GM12878 (cell line): Measurements from ENCODE around the gene ICE1. TPM values are rescaled to one million over a fixed set of nuclear protein-coding genes. Genes with fewer than 3 reads are reported as not detected.

ENCODE experiments used
- ATAC-seq: fragments of 200-7000 bp; cut with Tn5 transposase; 3 replicates; pipeline ENCODE4 v1.9.1; 2020; ENCODE audit warnings: mild to moderate bottlenecking, moderate library complexity
- BruUV-seq: library from RNA; stranded (reverse); fragments of 400-500 nt; replicated peaks from 2 replicates; lab custom pipeline; 2021; lab: Mats Ljungman, UMichigan
- CTCF ChIA-PET: fragments of 300-600 bp; sonication (Branson Sonifier 250); formaldehyde crosslinking; extraction: SDS; loops from one replicate; lab custom pipeline; 2021; ENCODE audit warnings: inconsistent platforms; lab: Yijun Ruan, JAX
- POLR2A ChIA-PET: fragments of 350-600 bp; formaldehyde crosslinking; extraction: SDS; loops from one replicate; lab custom pipeline; 2021; ENCODE audit warnings: inconsistent platforms; lab: Charles Lee
- RAD21 ChIA-PET: fragments of 300-600 bp; sonication (Branson Sonifier 250); formaldehyde crosslinking; loops from one replicate; lab custom pipeline; 2023; ENCODE audit warnings: antibody characterized with exemption; ENCODE audit not compliant: unreplicated experiment; lab: Charles Lee
- SMC1A ChIA-PET: fragments of 300-600 bp; sonication (Branson Sonifier 250); formaldehyde crosslinking; loops from one replicate; lab custom pipeline; 2023; ENCODE audit not compliant: unreplicated experiment, uncharacterized antibody; lab: Charles Lee
- DNase-seq: peaks from one replicate; pipeline ENCODE4 v3.0.0-alpha.2; 2011; ENCODE audit warnings: low read depth, low spot score
- FAIRE-seq: peaks from 3 replicates; lab custom pipeline; 2011; peaks lifted over from hg19 to GRCh38; lab: Jason Lieb, UNC
- H2AFZ ChIP-seq: 2 replicates; pipeline ENCODE4 v1.6.0; 2011; ENCODE audit warnings: low read depth, low read length, control low read depth; ENCODE audit not compliant: control insufficient read depth
- H3K27ac ChIP-seq: 2 replicates; pipeline ENCODE4 v1.5.1; 2011; ENCODE audit warnings: control low read depth; ENCODE audit not compliant: control insufficient read depth, insufficient read depth
- H3K27me3 ChIP-seq, 2 experiments: replicated peaks in 1 of 2; 2 replicates each; pipeline versions ENCODE4 v1.6.0 to v1.6.1; 2011; ENCODE audit warnings: low read length in 1 of 2; ENCODE audit not compliant: control insufficient read depth in 2 of 2, insufficient read depth in 2 of 2
- H3K36me3 ChIP-seq, 2 experiments: 2 replicates each; pipeline ENCODE4 v1.5.1; 2011; ENCODE audit warnings: low read length in 1 of 2; ENCODE audit not compliant: control insufficient read depth in 2 of 2, insufficient read depth in 2 of 2
- H3K4me1 ChIP-seq: 2 replicates; pipeline ENCODE4 v1.6.1; 2011; ENCODE audit warnings: mild to moderate bottlenecking, low read length, moderate library complexity, mixed read lengths; ENCODE audit not compliant: control insufficient read depth, insufficient read depth
- H3K4me2 ChIP-seq: 2 replicates; pipeline ENCODE4 v1.6.0; 2011; ENCODE audit warnings: control low read depth; ENCODE audit not compliant: control insufficient read depth, insufficient read depth
- H3K4me3 ChIP-seq: fragments of 200-600 bp; sonication (generic); 2 replicates; pipeline ENCODE4 v1.5.1; 2016
- H3K79me2 ChIP-seq: 2 replicates; pipeline ENCODE4 v1.6.0; 2011; ENCODE audit warnings: low read length; ENCODE audit not compliant: control insufficient read depth, insufficient read depth
- H3K9ac ChIP-seq: 2 replicates; pipeline ENCODE4 v1.8.0; 2011; ENCODE audit warnings: low read length, control low read depth, mixed read lengths; ENCODE audit not compliant: control insufficient read depth, insufficient read depth
- H3K9me3 ChIP-seq: replicated peaks from 3 replicates; pipeline ENCODE4 v1.5.1; 2011; ENCODE audit warnings: mild to moderate bottlenecking, low read length; ENCODE audit not compliant: control insufficient read depth, insufficient read depth
- H4K20me1 ChIP-seq: 2 replicates; pipeline ENCODE4 v1.6.0; 2011; ENCODE audit not compliant: control insufficient read depth, insufficient read depth
- BRCA1 ChIP-seq: IDR thresholded peaks from 2 replicates; pipeline ENCODE4 v1.6.1; 2011; ENCODE audit warnings: low read depth, low read length, improper control_type of control experiment
- EZH2 ChIP-seq: IDR thresholded peaks from 2 replicates; pipeline ENCODE4 v1.6.1; 2012; ENCODE audit warnings: low read depth, mild to moderate bottlenecking, control low read depth, inconsistent platforms, low read length, borderline replicate concordance; ENCODE audit not compliant: control insufficient read depth
- HDAC6 ChIP-seq: fragments of 200-600 bp; sonication (generic); IDR thresholded peaks from one replicate; pipeline ENCODE4 v1.8.0; 2017; ENCODE audit warnings: antibody characterized with exemption; ENCODE audit not compliant: unreplicated experiment
- KAT2A ChIP-seq: conservative IDR thresholded peaks from 2 replicates; pipeline ENCODE4 v1.6.1; 2011; ENCODE audit warnings: low read depth, low read length; ENCODE audit not compliant: control insufficient read depth
- MTA2 ChIP-seq: fragments of 450-650 bp; IDR thresholded peaks from 2 replicates; pipeline ENCODE4 v1.6.1; 2016; ENCODE audit warnings: low read depth, mild to moderate bottlenecking, moderate library complexity
- NR2F1 ChIP-seq: fragments of 450-650 bp; conservative IDR thresholded peaks from 2 replicates; pipeline ENCODE4 v1.6.1; 2017; ENCODE audit warnings: mild to moderate bottlenecking
- NRF1 ChIP-seq: conservative IDR thresholded peaks from 2 replicates; pipeline ENCODE4 v1.6.1; 2011; ENCODE audit warnings: mild to moderate bottlenecking, low read depth, low read length, improper control_type of control experiment
- SP1 ChIP-seq: IDR thresholded peaks from one replicate; pipeline ENCODE4 v1.6.1; 2011; ENCODE audit warnings: low read depth, low read length
- SPI1 ChIP-seq: IDR thresholded peaks from 2 replicates; pipeline ENCODE4 v1.6.1; 2011; ENCODE audit warnings: low read depth, mild to moderate bottlenecking, low read length, moderate library complexity, borderline replicate concordance; ENCODE audit not compliant: insufficient read depth
- SREBF2 ChIP-seq: IDR thresholded peaks from 2 replicates; pipeline ENCODE4 v1.6.1; 2012; ENCODE audit warnings: mild to moderate bottlenecking, low read length
- TBL1XR1 ChIP-seq: IDR thresholded peaks from 2 replicates; pipeline ENCODE4 v1.6.1; 2012; ENCODE audit warnings: low read depth, low read length, improper control_type of control experiment
- WGBS: methylation state at CpG from one replicate; pipeline ENCODE4 v1.1.6; 2016; ENCODE audit warnings: low lambda C conversion rate; ENCODE audit not compliant: insufficient replicate concordance, insufficient coverage; ENCODE audit errors: missing lambda C conversion rate; 5-methylcytosine and 5-hydroxymethylcytosine counted together
- in situ Hi-C: fragments of 300-500 bp; cut with MboI; formaldehyde crosslinking; loops from 9 replicates; pipeline ENCODE4 v1.14.3; 2018; ENCODE audit warnings: mixed read lengths
- intact Hi-C: fragments of 100-400 bp; cut with micrococcal nuclease; formaldehyde crosslinking; loops from one replicate; pipeline ENCODE4 v1.14.2; 2022; ENCODE audit not compliant: unreplicated experiment
- polyA plus RNA-seq, 11 experiments: library from polyadenylated mRNA; depleted of rRNA in 4 of 11; unstranded in 6 of 11; stranded (reverse) in 5 of 11; fragments of >200 nt; fragmentation: Nextera tagmentation in 4 of 11; fragmentation: Illumina TruSeq in 1 of 11; extraction: Ambion mirVana in 4 of 11; extraction: Trizol in 1 of 11; gene quantifications; 1 replicate in 1 of 11; 2 replicates in 10 of 11; pipeline versions ENCODE4 v1.2.1 to v1.2.3, GENCODE V29; 2011 to 2016; ENCODE audit warnings: inconsistent platforms in 2 of 11, missing spikeins in 2 of 11, low read depth in 1 of 11
- total RNA-seq, 4 experiments: library from RNA; depleted of rRNA in 3 of 4; stranded (reverse); fragments of >200 nt in 3 of 4; fragmentation: Illumina TruSeq in 1 of 4; extraction: Trizol in 1 of 4; gene quantifications; 2 replicates each; pipeline versions ENCODE4 v1.2.1 to v1.2.3, GENCODE V29; 2013 to 2021

The ICE1 gene
- total and polyA plus RNA-seq, 10 of the 15 experiments (the other 5 are each of a cell fraction or from before 2014, with no cell fraction given): 3.8 to 31.4 (median 18.9) TPM

- BruUV-seq: no TSS peak
- Histone ChIP-seq H4K20me1 (no peaks in the 10 kb centered on the region), H3K4me1 (peaks cover 14% of the 10 kb centered on the region), H3K36me3 (peaks cover 0 to under 1% of the 10 kb centered on the region in 2 experiments; a peak in 2 of 4 replicates), H3K4me2 (no peak overlapping the region), H3K27me3 (no peaks in the 10 kb centered on the region), H3K79me2 (peaks cover 40% of the 10 kb centered on the region), H3K9me3 (no peaks in the 10 kb centered on the region), H2AFZ (no peak overlapping the region), H3K4me3 (no peak overlapping the region), H3K9ac (no peak overlapping the region), H3K27ac (peak overlapping the region; percentile 62)
- TF ChIP-seq MTA2 (no peak), NRF1 (no peak), EZH2 (no peak), KAT2A (no peak), BRCA1 (no peak), SPI1 (no peak), SP1 (no peak), NR2F1 (no peak), TBL1XR1 (no peak), HDAC6 (no peak), SREBF2 (no peak)
- ChIA-PET POLR2A (interaction anchor here (0.6 to 1.5 kb wide), 2 partner anchors 13 to 18 kb away, joined by 3 read pairs; no protein-coding TSS in a partner anchor), RAD21 (no interaction called here), SMC1A (interaction anchor here (0.7 to 1.8 kb wide), 2 partner anchors 12 to 17 kb away, joined by 4 read pairs; no protein-coding TSS in a partner anchor), CTCF (no interaction called here)
- WGBS: 81% methylated on average over 4 of the region's 4 CpGs
- no peak; the same call in 1 of the 3 replicates for ATAC-seq
- FAIRE-seq: no peak
- no peak for DNase-seq
- intact Hi-C loops: no loop called here
- in situ Hi-C loops: no loop called here
Measured at GRCh38 chr5:5436203-5436760, 13.8 kb downstream of the ICE1 start.
